Measurements from ENCODE around the gene CTDP1. TPM values are rescaled to one million over a fixed set of nuclear protein-coding genes. Genes with fewer than 3 reads are reported as not detected.
A peak's percentile ranks its signal among the peaks of the same experiment; 100 is the strongest.

CTDP1 gene, protein sequence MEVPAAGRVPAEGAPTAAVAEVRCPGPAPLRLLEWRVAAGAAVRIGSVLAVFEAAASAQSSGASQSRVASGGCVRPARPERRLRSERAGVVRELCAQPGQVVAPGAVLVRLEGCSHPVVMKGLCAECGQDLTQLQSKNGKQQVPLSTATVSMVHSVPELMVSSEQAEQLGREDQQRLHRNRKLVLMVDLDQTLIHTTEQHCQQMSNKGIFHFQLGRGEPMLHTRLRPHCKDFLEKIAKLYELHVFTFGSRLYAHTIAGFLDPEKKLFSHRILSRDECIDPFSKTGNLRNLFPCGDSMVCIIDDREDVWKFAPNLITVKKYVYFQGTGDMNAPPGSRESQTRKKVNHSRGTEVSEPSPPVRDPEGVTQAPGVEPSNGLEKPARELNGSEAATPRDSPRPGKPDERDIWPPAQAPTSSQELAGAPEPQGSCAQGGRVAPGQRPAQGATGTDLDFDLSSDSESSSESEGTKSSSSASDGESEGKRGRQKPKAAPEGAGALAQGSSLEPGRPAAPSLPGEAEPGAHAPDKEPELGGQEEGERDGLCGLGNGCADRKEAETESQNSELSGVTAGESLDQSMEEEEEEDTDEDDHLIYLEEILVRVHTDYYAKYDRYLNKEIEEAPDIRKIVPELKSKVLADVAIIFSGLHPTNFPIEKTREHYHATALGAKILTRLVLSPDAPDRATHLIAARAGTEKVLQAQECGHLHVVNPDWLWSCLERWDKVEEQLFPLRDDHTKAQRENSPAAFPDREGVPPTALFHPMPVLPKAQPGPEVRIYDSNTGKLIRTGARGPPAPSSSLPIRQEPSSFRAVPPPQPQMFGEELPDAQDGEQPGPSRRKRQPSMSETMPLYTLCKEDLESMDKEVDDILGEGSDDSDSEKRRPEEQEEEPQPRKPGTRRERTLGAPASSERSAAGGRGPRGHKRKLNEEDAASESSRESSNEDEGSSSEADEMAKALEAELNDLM
- total RNA-seq (10 to 100 TPM; 18.5 to 19.8 TPM), polyA plus RNA-seq (10 to 100 TPM in 1 of 2 donors, 1 to 10 TPM in 1; 7.0 to 14.9 TPM)
- long read RNA-seq, donor 1, partial matches to known transcripts, result 4 of 6 reads
- long read RNA-seq, donor 1, other reads (novel, unspliced or antisense), result 2 of 6 reads
- long read RNA-seq, donor 2, full-length matches to known transcripts, result 11 of 28 reads
- long read RNA-seq, donor 2, partial matches to known transcripts, result 9 of 28 reads
- long read RNA-seq, donor 2, other reads (novel, unspliced or antisense), result 8 of 28 reads

DNA sequence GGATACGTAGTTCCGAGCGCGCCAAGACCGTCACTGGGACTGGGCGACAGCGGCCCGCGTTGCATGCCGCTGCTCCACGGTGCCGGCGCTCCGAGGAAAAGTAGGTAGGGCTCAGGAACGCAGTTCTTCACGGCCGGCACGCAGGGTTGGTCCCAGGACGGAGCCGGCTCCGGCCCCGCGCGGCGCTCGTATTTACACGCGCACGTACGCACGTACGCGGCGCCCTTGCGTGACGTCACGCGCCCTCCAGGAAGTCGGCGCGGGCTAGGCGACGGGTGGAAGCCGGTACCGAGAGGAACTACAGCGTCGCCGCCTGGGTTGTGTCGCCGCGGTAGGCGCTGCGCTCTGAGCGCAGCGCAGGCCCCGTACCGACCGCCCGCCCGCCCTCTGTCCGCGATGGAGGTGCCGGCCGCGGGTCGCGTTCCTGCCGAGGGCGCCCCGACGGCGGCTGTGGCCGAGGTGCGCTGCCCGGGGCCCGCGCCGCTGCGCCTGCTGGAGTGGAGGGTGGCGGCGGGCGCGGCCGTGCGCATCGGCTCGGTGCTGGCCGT is at the start of gene CTDP1:
Gene CTDP1, plus strand, starts transcription at position 252 of the 548 bp plus-strand sequence. Its CDS starts 145 bp downstream, at position 397.
- peak within 1 kb of the TSS; percentile 87 to 98 for H3K27ac ChIP-seq (ENCODE audit: low read depth in 1 of 2, low read length in 2 of 2)
- no peaks in the 10 kb centered on the region for H3K36me3 ChIP-seq (ENCODE audit: control insufficient read depth in 1 of 2, insufficient read depth in 2 of 2, low read length in 1 of 2)
- no peaks in the 10 kb centered on the region for H3K4me1 ChIP-seq (ENCODE audit: control insufficient read depth in 1 of 2, insufficient read depth in 2 of 2, low read length in 2 of 2)
- H3K27me3 ChIP-seq (ENCODE audit: control insufficient read depth in 1 of 2, insufficient read depth in 2 of 2, low read length in 1 of 2), result no peaks in the 10 kb centered on the region
- DNase-seq (peak; percentile 95 to 97), ATAC-seq (ENCODE audit: low FRiP score) (peak; percentile 95)
- peak within 1 kb of the TSS; percentile 84 to 95 for H3K4me3 ChIP-seq (ENCODE audit: low read length in 2 of 2)
- 0% methylated on average over 53 to 88 of the region's 88 CpGs for WGBS, 2 donors
- no peaks in the 10 kb centered on the region for H3K9me3 ChIP-seq (ENCODE audit: control insufficient read depth, low read length)
- intact Hi-C loops (cut with DNase I), result loop anchor here (10.0 kb wide), 3 partner anchors 355 to 615 kb away; partner anchors contain the start of genes ADNP2 (in 1 of the 2), ATP9B (in 1 of the 2) and RBFA (in 1 of the 2)

DNA sequence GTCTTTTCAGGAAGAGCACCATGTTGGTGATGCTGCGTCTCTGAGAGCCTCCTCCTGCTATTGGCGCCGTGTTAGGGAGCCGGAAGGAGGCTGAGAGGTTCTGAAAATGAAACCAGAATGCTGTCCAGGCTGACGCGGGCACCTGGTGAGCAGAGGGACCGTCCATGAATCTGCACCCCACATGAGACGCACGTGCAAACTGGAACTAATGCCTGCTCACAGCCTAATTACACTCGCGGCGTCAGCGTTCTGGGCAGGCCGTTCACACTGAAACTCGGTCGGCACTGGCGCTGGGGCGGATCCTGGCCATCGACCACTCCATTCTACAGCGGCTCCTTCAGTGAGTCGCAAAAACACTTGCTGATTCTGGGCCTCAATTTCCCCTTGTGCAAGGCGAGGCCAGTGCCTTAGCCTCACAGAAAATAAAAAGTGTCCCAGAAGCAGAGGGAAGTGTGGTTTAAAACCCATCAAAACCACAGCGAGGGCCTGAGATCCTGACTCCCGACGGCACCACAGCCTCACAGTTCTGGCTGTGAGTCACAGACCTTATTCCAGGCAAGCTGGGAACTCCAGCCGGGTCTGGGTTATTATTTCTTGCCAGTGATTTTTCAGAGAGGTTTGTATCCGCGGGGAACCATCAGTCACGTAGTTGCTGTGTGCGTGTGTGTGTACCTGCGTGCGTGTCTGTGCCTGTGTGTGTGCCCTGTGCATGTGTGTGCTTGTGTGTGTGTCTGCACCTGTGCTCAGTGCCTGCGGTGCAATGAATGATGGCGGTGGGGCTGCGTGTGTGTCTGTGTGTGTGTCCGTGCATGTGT is 49.1 kb upstream of the CTDP1 start:
- H3K27ac ChIP-seq (ENCODE audit: low read depth in 1 of 2, low read length in 2 of 2), result no peak overlapping the region
- DNase-seq (no peak), ATAC-seq (ENCODE audit: low FRiP score) (no peak)
- no peaks in the 10 kb centered on the region for H3K27me3 ChIP-seq (ENCODE audit: control insufficient read depth in 1 of 2, insufficient read depth in 2 of 2, low read length in 1 of 2)
- H3K4me1 ChIP-seq (ENCODE audit: control insufficient read depth in 1 of 2, insufficient read depth in 2 of 2, low read length in 2 of 2), result no peaks in the 10 kb centered on the region
- 88 to 90% methylated on average over 36 of the region's 36 CpGs for WGBS, 2 donors
- intact Hi-C loops (cut with DNase I), result no loop called here
- no peaks in the 10 kb centered on the region for H3K9me3 ChIP-seq (ENCODE audit: control insufficient read depth, low read length)
- no peaks in the 10 kb centered on the region for H3K36me3 ChIP-seq (ENCODE audit: control insufficient read depth in 1 of 2, insufficient read depth in 2 of 2, low read length in 1 of 2)
- no peak overlapping the region for H3K4me3 ChIP-seq (ENCODE audit: low read length in 2 of 2)

DNA sequence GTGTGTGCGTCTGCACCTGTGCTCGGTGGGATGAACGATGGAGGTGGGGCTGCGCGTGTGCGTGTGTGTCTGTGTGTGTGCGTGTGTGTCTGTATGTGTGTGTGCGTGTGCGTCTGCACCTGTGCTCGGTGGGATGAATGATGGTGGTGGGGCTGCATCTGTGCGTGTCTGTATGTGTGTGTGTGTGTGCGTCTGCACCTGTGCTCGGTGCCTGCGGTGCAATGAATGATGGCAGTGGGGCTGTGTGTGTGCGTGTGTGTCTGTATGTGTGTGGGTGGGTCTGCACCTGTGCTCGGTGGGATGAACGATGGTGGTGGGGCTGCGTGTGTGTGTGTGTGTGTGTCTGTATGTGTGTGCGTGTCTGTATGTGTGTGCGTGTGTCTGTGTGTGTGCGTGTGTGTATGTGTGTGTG is 48.5 kb upstream of the CTDP1 start:
- no peak for ATAC-seq (ENCODE audit: low FRiP score)
- H3K27me3 ChIP-seq (ENCODE audit: control insufficient read depth in 1 of 2, insufficient read depth in 2 of 2, low read length in 1 of 2), result no peaks in the 10 kb centered on the region
- no peaks in the 10 kb centered on the region for H3K9me3 ChIP-seq (ENCODE audit: control insufficient read depth, low read length)
- H3K27ac ChIP-seq (ENCODE audit: low read depth in 1 of 2, low read length in 2 of 2), result no peak overlapping the region
- H3K4me3 ChIP-seq (ENCODE audit: low read length in 2 of 2), result no peak overlapping the region
- WGBS, 2 donors, result 92 to 95% methylated on average over 21 of the region's 21 CpGs
- H3K36me3 ChIP-seq (ENCODE audit: control insufficient read depth in 1 of 2, insufficient read depth in 2 of 2, low read length in 1 of 2), result no peaks in the 10 kb centered on the region
- no peaks in the 10 kb centered on the region for H3K4me1 ChIP-seq (ENCODE audit: control insufficient read depth in 1 of 2, insufficient read depth in 2 of 2, low read length in 2 of 2)
- intact Hi-C loops (cut with DNase I), result no loop called here
- no peak for DNase-seq

DNA sequence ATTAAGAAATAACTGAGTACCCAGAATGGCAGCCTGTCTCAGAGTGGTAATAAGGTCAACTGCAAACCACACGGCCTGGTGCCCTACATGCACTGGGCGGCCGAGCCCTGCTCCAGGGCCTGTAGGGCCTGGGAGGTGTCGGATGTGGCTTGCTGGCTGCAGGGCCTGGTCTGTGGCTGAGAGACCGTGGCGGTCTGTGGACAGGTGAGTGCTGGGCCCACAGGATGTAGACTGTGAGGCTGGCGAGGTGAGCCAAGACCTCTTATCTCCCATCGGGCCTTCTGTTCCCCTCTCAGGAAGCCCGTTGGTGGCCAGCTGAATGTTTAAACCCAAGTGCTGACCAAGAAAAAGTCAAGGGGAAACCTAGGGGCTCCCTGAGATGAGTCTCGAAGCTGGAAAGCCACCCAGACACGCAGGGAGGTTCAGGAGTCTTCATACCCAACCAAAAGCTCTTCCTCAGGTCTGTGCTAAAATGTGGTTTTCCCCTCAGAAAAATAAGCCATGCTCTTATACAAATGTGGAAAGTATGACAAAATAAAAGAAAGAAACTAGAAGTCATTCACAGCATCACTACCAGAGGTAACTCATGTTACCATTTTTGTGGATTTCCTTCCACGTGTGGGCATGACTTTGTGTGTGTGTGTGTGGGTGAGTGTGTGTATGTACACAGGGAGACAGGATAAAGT is 47.7 kb upstream of the CTDP1 start:
- 90 to 91% methylated on average over 12 of the region's 12 CpGs for whole genome bisulfite sequencing, 2 donors
- H3K27ac ChIP-seq (ENCODE audit: low read depth in 1 of 2, low read length in 2 of 2), result no peak overlapping the region
- ATAC-seq (ENCODE audit: low FRiP score) (no peak), DNase-seq (no peak)
- H3K36me3 ChIP-seq (ENCODE audit: control insufficient read depth in 1 of 2, insufficient read depth in 2 of 2, low read length in 1 of 2), result no peaks in the 10 kb centered on the region
- intact Hi-C loops (cut with DNase I), result no loop called here
- no peaks in the 10 kb centered on the region for H3K4me1 ChIP-seq (ENCODE audit: control insufficient read depth in 1 of 2, insufficient read depth in 2 of 2, low read length in 2 of 2)
- no peak overlapping the region for H3K4me3 ChIP-seq (ENCODE audit: low read length in 2 of 2)
- no peaks in the 10 kb centered on the region for H3K9me3 ChIP-seq (ENCODE audit: control insufficient read depth, low read length)
- H3K27me3 ChIP-seq (ENCODE audit: control insufficient read depth in 1 of 2, insufficient read depth in 2 of 2, low read length in 1 of 2), result no peaks in the 10 kb centered on the region

DNA sequence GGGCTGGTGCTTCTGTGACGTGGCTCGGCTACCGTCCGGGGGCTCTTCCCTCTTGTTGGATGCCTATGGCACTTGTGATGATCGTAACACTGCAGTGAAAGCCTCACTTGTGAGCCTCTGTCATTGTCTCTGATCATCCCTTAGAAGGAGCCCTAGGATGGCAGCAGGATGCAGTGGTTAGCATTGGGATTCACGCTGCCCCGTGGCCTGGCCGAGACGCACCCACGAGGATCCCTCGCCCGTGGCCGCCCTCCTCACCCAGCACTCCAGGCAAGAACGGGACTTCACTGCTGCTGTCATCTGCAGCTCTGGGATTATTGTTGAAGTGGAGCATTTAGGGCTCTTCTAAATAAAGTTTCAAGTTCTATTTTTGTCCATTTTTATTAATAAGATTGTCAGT is 46.8 kb upstream of the CTDP1 start:
- no peak for DNase-seq
- intact Hi-C loops (cut with DNase I), result no loop called here
- Histone ChIP-seq H3K36me3 (ENCODE audit: control insufficient read depth in 1 of 2, insufficient read depth in 2 of 2, low read length in 1 of 2) (no peaks in the 10 kb centered on the region), H3K27ac (ENCODE audit: low read depth in 1 of 2, low read length in 2 of 2) (no peak overlapping the region), H3K9me3 (ENCODE audit: control insufficient read depth, low read length) (no peaks in the 10 kb centered on the region), H3K4me1 (ENCODE audit: control insufficient read depth in 1 of 2, insufficient read depth in 2 of 2, low read length in 2 of 2) (no peaks in the 10 kb centered on the region), H3K27me3 (ENCODE audit: control insufficient read depth in 1 of 2, insufficient read depth in 2 of 2, low read length in 1 of 2) (no peaks in the 10 kb centered on the region), H3K4me3 (ENCODE audit: low read length in 2 of 2) (no peak overlapping the region)
- no peak for ATAC-seq (ENCODE audit: low FRiP score)
- WGBS, 2 donors, result 93 to 94% methylated on average over 14 of the region's 14 CpGs

DNA sequence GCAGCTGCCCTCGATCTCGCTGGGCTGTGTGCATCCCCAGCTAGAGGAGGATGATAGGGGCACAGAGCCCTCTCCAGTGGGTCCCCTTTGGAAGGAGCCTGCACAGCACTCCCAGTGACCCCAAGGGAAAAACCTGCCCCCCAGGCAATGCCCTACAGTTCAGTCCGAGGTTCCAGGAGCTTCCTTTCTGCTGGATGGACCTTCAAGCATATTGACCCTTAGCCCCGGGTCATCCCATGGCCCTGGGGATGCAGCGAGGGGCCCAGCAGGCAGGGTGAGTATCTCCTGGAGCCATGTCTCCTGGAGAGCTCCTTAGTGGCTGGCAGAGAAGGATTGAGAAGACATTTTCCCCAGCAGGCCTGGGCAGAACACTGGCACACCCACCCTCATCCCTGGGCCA is 45.4 kb upstream of the CTDP1 start:
- Histone ChIP-seq H3K9me3 (ENCODE audit: control insufficient read depth, low read length) (no peaks in the 10 kb centered on the region), H3K27me3 (ENCODE audit: control insufficient read depth in 1 of 2, insufficient read depth in 2 of 2, low read length in 1 of 2) (no peaks in the 10 kb centered on the region), H3K36me3 (ENCODE audit: control insufficient read depth in 1 of 2, insufficient read depth in 2 of 2, low read length in 1 of 2) (no peaks in the 10 kb centered on the region), H3K27ac (ENCODE audit: low read depth in 1 of 2, low read length in 2 of 2) (no peak overlapping the region), H3K4me3 (ENCODE audit: low read length in 2 of 2) (no peak overlapping the region), H3K4me1 (ENCODE audit: control insufficient read depth in 1 of 2, insufficient read depth in 2 of 2, low read length in 2 of 2) (no peaks in the 10 kb centered on the region)
- DNase-seq, result no peak
- intact Hi-C loops (cut with DNase I), result no loop called here
- no peak for ATAC-seq (ENCODE audit: low FRiP score)
- WGBS, 2 donors, result 97 to 98% methylated on average over 5 of the region's 5 CpGs

DNA sequence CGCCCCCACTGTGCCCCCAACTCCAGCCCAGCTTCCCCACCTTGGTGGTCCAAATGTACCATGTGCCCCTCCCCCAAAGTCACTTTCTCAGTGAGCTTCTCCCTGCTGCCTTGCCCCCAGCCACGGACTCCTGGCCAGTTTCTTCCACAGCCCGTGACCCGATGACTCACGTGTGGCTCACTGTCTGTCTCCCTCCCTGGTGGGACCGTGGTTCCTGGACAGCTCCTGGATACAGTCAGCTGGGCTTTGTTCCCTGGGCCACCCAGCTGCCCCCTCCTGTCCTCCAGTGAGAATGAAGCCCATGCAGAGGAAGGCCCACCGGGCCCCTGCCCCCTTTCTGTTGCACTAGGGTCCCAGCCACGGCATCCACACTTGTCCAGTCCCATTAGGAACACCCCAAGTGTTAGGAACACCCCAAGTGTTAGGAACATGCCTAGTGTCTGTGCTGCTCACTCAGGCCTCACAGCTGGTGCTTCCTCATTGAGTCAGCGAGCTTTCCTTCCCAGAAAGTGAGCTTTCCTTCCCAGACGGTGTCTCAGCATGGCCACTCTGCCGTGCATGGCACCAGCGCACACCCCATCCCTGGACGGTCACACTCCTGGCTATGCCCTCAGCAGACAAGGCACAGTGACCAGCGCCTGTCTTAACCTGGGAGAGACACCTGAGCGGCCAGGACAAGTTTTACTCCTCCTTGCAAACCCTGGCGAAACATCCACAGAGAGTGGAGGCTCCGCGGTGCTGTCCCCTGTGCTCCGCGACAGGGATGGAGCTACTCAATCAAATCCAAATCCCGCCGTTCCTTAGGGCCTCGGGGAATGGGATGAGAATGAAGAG is 44.8 kb upstream of the CTDP1 start:
- no peak overlapping the region for H3K4me3 ChIP-seq (ENCODE audit: low read length in 2 of 2)
- H3K9me3 ChIP-seq (ENCODE audit: control insufficient read depth, low read length), result no peaks in the 10 kb centered on the region
- no peak overlapping the region for H3K27ac ChIP-seq (ENCODE audit: low read depth in 1 of 2, low read length in 2 of 2)
- no peaks in the 10 kb centered on the region for H3K27me3 ChIP-seq (ENCODE audit: control insufficient read depth in 1 of 2, insufficient read depth in 2 of 2, low read length in 1 of 2)
- intact Hi-C loops (cut with DNase I), result loop anchor here (5.0 kb wide), 1 partner anchor 48 kb away; no protein-coding TSS in a partner anchor
- no peaks in the 10 kb centered on the region for H3K4me1 ChIP-seq (ENCODE audit: control insufficient read depth in 1 of 2, insufficient read depth in 2 of 2, low read length in 2 of 2)
- DNase-seq (no peak), ATAC-seq (ENCODE audit: low FRiP score) (no peak)
- 84 to 85% methylated on average over 23 of the region's 23 CpGs for WGBS, 2 donors
- H3K36me3 ChIP-seq (ENCODE audit: control insufficient read depth in 1 of 2, insufficient read depth in 2 of 2, low read length in 1 of 2), result no peaks in the 10 kb centered on the region
